GM18870 (cell line): ENCODE data around the gene DNAH10.

Experiments used
- ATAC-seq: cut with Tn5 transposase; IDR thresholded peaks from one replicate; pipeline ENCODE4 v1.9.1; 2021; ENCODE audit warnings: moderate library complexity; ENCODE audit not compliant: unreplicated experiment

Gene DNAH10

DNA sequence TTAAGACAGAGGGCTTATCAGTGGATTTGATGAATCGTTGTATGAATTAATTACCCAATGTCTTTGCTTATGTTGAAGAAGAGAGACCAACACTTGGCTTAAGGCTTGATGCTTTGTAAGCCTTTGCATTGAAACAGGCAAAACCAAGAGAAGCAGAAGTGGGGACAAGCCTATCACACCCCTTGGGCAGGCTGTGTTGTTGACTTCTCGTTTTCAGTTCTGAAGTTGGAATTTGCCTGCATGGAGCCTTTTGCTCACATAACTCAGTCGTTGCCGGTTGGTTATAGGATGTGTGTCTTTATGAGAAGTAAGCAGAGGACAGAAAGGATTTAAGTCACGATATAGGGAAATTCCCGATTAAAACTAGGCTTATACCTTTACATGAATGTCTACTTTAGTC is 115.9 kb downstream of the DNAH10 start:
- ATAC-seq, result no peak

DNA sequence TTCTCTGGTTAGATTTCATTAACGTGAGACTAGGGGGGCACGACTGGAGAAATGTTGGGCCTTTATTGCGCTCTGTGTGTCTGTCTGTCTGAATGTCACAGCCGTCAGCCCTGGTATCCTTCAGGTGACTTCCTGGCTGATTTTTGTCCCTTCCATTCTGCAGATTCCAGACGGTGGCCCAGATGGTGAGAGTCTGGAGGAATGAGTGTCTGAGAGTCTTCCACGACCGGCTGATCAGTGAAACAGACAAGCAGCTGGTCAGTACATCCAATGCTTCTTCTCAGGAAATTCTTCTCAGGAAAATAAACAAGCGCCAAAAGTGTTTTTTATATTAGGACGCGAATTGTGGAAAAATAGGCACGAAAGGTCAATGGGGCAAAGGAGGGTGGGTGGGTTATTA is 117.0 kb downstream of the DNAH10 start:
- ATAC-seq, result no peak

- no peak for ATAC-seq
Observed at GRCh38 chr12:123879691-123880090, 117.6 kb downstream of the DNAH10 start.

DNA sequence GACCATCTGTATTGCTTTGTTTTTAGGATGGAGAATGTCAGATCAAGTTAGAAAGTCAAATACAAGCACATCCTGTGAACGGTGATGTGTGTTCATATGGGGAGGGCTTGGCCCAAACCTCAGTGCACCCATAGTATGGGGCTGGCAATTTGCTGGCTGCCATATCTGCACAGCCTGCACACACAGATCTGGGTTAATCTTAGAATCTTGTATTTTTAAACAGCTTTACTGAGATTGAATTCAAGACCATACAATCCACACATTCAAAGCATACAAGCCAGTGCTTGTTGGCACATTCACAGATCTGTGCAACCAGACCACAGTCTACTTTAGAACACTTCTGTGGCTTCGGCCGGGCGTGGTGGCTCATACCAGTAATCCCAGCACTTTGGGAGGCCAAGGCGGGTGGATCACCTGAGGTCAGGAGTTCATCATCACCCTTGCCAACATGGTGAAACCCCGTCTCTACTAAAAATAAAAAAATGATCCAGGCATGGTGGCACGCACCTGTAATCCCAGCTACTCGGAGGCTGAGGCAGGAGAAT is 120.1 kb downstream of the DNAH10 start:
- no peak for ATAC-seq

DNA sequence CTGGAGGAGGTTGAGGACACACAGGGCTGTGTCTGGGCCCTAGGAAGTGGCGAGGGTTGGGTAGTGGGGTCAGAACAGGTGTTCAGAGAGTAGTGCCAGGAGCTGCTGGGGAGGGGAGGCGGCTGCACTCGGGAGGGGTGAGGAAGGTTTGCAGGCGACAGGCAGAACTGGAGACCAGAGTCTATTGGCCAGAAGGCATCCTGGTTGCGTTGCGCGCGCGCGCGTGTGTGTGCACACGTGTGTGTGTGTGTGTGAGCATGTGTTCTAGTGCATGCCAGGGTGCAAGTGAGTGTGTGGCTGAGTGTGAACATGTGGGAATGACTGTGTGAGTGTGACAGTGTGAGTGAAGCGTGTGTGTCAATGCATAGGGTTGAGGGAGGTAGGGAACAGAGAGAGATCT is 124.2 kb downstream of the DNAH10 start:
- no peak for ATAC-seq

DNA sequence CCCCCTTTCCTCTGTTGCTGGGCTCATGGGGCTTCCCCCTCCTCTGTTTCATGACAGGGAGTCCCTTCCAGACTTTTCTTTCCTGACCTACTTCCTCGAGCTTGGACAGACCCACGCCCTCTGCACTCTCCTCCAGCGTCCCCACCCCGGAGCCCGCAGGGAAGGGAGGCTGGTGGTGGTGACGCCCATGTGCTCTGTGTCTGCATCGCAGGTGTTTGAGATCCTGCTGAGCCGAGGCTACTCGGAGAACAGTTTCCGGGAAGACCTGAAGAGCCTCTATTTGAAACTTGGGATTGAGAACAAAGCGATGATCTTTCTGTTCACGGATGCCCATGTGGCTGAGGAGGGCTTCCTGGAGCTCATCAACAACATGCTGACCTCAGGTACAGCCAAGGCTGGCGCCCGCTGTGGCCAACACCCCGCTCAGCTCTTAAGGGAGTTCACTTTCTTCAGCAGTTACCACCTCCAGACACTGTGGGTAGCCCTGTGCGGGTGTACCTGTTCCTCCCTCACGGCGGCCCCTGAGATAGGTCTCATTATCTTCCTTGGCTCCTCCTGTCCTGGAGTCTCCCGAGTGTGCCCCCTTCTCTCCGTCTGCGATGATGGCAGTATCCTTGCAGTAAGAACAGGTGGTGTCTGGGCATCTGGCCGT is 125.0 kb downstream of the DNAH10 start:
- ATAC-seq, result no peak

GRCh38 chr12:123888989-123889388 is 126.9 kb downstream of the DNAH10 start:
- ATAC-seq, result no peak

DNA sequence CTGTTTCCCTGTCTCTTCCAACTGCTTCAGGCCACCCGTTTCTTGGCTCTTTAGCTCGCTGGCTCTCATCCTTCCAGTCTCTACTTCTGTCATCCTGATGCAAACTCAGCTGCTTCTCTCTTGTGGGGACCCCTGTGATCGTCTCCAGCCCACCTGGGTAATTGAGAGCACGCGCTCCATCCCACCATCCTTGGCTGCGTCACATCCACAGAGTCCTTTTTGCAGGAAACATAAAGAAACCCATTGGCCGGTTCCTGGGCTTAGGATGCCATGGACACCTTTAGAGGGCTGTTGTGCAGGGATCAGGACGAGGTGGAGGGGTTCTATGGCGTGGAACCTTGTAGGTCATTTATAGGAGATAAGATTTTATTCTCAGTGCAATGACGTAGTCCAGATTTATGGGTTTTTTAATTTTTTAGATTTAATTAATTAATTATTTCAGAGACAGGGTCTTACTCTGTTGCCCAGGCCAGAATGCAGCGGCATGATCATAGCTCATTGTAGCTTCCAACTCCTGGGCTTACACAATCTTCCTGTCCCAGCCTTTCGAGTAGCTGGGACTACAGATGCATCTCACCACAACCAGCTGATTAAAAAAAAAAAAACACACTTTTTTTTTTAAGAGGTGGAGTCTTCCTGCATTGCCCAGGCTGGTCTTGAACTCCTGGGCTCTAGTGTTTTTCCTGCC is 127.9 kb downstream of the DNAH10 start:
- no peak for ATAC-seq

DNA sequence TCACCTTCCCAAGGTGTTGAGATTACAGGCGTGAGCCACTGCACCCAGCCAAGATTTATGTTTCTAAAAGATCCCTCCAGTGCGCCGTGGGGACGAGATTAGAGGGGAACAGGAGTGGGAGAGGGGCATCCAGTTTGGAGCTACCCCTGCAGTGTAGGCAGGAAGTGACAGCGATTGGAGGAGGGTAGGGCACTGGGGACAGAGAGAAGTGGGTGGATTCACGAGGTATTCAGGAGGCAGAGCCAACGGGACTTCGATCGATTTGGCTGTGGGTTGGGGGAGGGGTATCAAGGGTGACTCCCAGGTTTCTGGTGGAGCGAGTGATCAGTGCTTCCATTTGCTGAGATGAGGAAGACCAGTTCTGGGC is 128.4 kb downstream of the DNAH10 start:
- no peak for ATAC-seq

- ATAC-seq, result no peak
Observed at GRCh38 chr12:123891011-123891410, 128.9 kb downstream of the DNAH10 start.

DNA sequence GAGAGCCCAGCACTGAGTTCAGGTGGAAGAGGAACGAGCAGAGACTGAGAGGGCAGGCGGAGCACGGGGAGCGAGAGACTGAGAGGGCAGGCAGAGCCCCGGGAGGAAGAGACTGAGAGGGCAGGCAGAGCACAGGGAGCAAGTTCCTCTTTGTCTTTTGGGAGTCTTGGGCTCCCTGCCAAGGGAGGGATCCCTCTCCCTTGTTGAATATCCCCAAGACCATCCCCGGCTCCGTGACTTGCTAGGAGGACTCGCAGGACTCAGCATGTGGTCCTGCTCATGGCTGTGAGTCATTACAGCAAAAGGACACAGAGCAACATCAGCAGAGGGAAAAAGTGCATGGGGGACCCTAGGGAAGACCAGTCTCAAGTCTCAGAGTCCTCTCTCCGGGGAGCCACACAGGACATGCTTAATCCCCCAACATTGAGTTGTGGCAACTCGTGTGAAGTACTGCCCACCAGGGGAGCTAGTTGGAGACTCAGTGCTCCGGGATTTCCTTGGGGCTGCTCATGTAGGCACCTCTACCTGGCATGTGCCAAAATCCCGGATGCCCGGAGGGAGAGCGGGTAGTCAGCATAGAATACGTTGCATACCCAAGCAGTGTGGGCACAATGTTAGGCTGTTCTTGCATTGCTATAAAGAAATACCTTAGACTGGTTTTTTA is 129.5 kb downstream of the DNAH10 start:
- ATAC-seq, result no peak

DNA sequence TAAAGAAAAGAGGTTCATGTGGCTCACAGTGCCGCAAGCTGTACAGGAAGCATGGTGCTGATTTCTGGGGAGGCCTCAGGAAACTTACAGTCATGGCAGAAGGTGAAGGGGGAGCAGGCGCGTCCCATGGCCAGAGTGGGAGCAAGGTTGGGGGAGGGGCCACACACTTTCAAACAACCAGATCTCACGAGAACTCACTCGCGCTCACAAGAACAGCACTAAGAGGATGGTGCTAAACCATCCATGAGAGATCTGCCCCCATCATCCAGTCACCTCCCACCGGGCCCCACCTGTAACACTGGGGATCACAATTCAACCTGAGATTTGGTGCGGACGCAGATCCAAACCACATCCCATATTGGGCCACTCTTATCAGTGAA is 130.1 kb downstream of the DNAH10 start:
- ATAC-seq, result no peak

- no peak for ATAC-seq
Observed at GRCh38 chr12:123892853-123893252, 130.8 kb downstream of the DNAH10 start.

GRCh38 chr12:123893276-123893675 is 131.2 kb downstream of the DNAH10 start:
- ATAC-seq, result no peak

- ATAC-seq, result no peak
Observed at GRCh38 chr12:123894823-123895345, 132.8 kb downstream of the DNAH10 start.

DNA sequence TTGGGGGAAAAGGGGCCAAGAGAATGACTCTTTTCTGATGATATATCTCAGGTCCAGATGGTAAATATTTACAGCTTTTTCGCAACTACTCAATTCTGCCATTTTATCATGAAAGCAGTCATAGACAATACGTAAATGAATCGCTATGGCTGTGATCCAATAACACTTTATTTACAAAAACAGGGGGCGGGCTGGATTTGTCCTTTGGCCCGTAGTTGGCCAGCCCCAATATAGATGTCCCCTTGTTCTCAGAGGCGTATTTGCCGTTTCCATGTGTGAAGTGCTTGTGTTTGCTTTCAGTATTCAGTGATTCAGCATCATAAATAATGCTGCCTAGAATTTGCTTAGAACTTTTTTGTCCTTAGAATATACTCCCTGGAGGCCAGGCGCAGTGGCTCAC is 133.3 kb downstream of the DNAH10 start:
- no peak for ATAC-seq

- no peak for ATAC-seq
Observed at GRCh38 chr12:123896767-123897166, 134.7 kb downstream of the DNAH10 start.

- no peak for ATAC-seq
Observed at GRCh38 chr12:123897221-123897620, 135.1 kb downstream of the DNAH10 start.

GRCh38 chr12:123898673-123899072 is 136.6 kb downstream of the DNAH10 start:
- ATAC-seq, result no peak

DNA sequence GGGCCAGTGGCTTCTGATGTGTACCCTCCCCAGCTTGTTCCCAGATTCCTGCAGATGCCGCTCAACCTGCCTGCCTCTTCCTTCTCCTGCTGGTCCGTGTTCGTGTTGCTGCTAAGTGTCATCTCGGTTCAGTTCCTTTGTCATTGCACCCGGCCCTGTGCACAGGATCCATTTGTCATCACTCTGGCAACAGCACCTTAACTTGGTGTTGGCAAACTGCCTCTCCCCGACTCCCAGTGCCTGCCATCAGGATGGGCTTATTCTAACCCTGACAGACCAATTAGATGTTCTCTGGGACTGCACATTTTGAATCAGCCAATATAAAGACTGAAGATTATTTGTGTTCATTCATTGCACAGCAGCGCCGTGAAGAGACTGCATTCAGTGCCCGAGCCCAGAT is 137.3 kb downstream of the DNAH10 start:
- ATAC-seq, result no peak

DNA sequence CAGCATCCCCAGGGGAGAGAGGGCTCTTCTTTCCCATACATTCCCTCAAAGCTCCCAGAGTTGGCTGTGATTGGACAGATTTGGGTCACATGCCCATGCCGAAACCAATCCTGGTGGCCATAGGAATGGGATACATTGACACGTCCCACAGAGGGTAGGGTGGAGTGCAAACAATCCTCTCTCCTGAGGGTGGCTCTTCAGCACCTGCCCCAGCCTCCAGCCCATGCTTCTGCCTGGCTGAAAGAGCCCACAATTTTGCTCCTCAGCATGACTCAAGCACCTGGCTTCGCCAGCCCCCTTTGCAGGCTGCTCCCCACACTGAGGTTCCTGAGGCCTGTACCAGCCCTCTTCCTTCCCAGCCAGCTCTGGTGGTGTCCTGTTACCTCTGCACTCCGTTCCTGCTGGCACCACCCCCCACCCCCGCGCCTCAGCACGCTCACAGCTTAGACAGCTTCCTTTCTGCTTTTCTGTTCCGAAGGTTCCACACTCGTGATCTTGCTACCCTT is 138.8 kb downstream of the DNAH10 start:
- no peak for ATAC-seq

DNA sequence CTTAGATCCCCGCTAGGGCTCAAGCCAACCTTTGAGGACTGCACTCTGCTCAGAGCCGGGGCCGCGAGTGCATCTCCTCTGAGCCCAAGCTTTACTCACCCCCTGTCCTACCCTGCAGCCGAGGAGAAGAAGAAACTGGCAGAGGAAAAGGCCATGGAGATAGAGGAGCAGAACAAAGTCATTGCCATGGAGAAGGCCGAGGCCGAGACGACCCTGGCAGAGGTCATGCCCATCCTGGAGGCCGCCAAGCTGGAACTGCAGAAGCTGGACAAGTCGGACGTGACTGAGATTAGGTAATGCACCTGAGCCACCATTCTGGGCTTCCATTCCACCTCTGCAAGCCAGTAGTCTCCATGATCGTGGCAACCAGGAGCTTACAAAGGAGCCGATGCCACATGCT is 140.7 kb downstream of the DNAH10 start:
- no peak for ATAC-seq
